RCC 7860 (cell line): Measurements from ENCODE around the gene ADTRP.

Source experiments
- DNase-seq: peaks from one replicate; pipeline ENCODE4 v3.0.0-alpha.2; 2015; ENCODE audit warnings: low spot score
- FAIRE-seq: peaks from 2 replicates; lab custom pipeline; 2012; peaks lifted over from hg19 to GRCh38; lab: Jason Lieb, UNC

Gene ADTRP

DNA sequence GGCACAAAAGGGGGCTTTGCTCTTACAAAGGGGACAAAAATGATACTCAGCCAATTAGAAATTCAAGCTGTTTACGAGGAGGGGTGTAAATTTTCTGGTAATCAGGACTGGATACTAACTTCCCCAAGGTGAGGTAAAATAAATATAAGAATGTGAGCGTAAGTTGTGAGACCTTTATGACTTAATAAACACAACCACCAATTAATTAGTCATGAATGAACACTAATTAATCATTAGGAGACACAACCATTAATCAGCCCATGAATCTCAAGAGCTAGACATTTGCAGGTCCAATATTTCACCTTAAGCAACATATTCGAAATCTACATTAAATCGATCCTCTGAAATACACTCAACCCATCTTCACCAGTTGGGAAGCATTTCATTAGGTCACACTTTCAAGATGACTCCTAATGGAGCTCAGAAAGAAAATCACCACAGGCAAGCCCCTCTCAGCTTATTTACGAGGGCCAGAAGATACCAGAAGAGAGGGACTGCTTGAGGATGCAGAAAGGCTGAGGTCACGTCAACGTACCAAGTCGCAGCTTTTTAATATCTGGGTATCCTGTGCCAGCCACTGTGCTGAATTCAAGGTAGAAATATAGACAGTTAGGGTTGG, 2.7 kb downstream of the ADTRP start:
- DNase-seq (no peak), FAIRE-seq (no peak)

DNA sequence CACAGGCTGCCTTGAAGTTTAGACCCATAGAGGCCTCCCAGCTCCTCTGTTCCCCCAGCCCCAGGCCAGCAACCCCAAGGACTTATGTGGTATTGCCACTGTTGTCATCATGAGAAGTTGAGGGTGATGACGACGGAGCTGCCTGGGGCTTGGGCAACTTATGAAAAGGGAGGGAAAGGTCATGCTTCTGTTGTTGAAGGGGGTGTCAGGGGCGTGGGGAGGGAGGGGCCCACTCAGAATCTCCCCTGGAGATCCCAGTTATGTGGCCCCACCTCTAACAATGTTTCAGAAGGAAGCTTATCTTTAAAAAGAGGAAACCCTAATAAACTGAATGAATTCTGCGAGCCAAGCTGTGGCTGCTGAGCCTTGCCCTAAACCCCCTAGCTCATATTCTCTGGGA, 4.2 kb downstream of the ADTRP start:
- FAIRE-seq, result no peak

DNA sequence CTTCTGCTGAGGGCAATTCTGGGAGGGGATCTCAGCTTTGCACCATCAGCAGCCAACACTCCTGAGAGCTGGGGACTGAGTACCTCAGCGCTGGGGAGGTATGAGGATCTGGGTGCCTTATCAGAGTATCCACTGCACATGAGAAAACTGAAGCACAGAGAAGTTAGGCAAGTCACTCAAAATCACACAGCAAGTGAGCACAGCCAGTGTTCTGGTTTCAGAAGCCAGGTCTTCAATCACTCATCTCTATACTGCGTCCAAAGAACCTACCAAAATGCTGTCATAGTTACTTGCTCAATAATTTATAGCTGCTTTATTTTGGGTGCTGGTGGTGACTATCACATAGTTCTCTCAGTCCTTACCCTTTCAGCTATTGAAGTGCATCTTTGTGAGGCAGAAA, 5.0 kb downstream of the ADTRP start:
- FAIRE-seq, result no peak
- no peak for DNase-seq

More for the DNA sequence above, 4.2 kb downstream of the ADTRP start:
- no peak for DNase-seq

DNA sequence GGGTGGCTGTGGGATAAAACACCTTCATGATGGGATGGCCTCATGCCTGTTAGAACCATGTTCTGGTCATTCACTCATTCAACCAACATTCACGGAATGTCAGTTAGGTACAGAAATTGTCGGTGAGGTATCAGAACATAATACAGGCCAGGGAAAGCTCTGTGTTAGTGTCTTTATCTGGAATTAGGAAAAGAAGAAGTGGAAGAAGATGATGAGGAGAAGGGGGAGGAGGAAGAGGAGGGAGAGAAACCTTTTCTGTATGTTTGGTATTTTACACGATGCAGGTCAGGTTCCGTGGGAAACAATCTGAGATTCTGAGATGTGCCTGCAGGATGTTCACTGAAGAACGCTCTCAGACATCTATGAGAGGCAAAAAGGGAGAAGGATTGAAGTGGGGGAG, 5.6 kb downstream of the ADTRP start:
- DNase-seq (no peak), FAIRE-seq (no peak)

DNA sequence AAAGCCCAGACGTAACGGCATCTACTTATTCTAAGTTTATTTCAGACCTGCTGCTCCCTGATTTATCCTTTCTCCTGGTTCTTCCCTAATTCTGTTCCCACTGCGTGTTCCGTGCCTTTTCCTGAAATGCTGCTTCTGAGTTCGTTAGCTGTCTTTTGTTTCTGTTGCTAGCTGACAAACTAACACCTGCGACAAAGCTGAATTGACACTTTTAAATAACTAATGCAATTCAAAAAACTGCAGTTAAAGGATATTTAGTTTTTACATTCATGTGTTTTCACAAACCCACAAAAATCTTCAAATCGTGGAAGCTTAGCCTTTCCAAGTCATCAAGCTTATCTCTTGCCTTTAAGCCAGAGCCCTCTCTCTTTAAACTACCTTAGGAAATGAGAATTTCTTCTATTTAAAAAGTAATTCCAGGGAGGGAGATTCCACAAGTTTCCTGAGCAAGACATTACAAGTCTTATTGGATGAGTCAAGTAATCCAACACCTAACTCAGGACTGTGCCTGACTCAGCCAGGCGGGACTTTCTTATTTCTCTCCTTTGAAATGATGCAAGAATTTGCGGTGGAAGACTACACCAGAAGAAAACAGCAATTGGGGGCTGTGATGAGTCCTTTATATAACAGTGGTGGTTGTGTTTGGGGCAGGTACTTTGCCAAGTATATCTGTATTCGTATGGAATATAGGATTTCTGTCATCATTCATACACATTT, 6.3 kb downstream of the ADTRP start:
- DNase-seq (peak; percentile 91), FAIRE-seq (peak; percentile 96)

DNA sequence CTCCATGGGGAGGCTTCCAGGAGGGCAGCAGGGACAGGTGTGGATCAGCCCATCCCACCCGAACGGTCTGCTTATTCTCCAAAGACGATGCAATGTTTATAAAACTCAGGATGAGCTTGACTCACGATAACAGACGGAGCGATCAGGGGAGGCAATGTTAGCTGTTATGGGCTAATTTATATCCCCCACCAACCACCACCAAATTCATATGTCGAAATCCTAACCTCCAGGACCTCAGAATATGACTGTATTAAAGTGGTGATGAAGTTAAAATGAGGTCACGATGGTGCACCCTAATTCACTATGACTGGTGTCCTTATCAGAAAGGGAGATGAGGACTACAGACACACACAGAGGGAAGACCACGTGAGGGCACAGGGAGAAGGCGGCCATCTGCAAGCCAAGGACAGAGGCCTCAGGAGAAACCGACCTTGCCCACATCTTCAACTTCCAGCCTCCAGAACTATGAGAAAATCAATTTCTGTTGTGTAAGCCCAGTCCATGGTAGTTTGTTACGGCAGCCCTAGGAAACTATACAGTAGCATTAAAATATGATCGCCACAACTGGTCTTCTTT, 7.0 kb downstream of the ADTRP start:
- no peak for FAIRE-seq
- peak; percentile 60 for DNase-seq

DNA sequence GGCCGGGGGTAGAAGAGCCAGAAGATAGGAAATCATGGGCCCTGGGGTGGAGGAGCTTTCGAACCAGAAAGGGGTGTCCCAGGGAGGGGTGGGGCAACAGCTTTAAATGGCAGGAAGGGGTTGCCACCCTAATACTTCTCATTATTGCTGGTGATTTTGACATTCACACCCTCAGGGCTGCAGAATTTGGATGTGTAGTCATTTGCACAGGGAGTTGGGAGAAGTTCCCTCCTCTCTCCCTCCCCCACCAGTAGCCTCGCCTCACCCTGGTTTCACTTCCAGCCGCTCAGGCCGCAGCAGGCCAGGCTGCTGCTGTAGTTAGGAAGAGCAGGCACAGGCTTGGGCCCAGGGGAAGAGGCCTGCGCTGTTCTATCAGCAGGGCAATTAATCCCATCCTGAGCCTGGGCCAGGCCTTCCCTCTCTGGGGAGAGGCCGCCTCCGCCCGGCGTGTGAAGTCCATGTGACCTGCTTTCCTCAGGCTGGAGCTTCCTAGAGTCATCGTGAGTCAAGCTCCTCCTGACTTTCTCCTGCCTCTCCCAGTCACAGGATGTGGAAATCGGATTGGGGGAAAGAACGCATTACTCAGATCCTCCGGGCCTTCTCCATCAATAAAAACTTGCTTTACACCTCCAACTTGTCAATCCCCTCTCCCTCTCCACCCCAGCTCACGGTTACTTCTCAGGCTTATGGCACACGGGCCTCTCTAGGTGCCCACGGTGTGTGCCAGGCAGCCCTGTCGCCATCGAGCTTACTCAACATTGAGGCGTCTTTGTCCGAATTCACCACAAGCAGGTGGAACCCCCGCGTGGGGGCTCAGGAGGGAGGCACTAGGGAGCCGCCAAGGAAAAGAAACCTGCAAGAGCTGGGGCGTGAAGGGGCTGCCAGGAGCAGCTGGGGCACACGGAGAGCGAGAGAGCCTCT, 7.8 kb downstream of the ADTRP start:
- DNase-seq, result peak; percentile 98
- FAIRE-seq, result peak; percentile 89

DNA sequence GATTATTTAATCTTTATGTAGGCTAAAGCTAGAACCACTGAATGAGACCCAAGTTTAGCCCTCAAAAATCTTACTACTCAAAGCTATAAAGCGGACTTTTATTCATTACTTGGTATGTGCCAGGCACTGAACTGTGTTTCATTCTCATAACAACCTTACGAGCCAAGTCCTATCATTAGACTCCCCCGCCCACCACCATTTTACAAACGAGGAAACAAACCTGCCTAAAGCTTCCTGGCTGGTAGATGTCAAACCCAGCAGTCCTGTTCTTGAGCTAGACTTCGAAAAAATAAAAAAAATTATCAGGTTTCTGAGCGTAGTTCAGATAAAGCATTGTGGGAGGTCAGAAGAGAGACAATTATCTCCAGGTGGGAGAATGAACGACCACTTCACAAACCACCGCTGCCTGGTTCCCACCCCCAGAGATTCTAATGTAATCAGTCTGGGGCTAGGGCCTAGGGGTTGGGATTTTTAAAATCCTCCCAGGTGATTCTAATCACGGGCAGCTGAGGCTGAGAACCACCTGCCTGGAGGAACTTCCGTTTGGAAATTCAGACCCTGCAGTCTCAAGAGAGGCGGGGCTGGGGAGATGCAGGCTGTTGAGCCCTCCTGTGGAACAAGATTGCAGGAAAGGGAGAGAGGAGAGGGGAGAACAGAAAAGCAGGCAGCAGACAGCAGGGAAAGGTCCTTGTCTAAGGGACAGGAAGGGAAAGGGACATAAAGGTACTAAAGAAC, 8.6 kb downstream of the ADTRP start:
- DNase-seq (no peak), FAIRE-seq (no peak)

DNA sequence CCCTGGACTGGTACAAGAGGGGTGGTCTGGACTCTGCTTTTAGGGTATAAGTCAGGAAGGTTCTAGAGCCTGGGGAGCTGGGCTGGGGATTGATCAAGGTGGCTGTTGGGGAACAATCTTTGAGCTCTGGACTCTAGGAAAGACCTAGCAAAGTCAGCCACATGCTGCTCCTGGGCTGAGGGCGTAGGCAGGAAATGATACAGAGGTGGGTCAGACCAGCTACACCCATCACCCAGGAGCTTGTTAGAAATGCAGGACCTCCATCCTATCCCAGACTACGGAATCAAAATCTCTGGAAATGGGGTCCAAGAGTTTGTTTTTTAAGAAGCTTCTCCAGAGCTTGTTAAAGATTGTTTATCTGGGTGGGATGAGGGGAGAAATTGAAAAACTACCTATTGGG, 9.4 kb downstream of the ADTRP start:
- DNase-seq, result peak; percentile 44
- no peak for FAIRE-seq

DNA sequence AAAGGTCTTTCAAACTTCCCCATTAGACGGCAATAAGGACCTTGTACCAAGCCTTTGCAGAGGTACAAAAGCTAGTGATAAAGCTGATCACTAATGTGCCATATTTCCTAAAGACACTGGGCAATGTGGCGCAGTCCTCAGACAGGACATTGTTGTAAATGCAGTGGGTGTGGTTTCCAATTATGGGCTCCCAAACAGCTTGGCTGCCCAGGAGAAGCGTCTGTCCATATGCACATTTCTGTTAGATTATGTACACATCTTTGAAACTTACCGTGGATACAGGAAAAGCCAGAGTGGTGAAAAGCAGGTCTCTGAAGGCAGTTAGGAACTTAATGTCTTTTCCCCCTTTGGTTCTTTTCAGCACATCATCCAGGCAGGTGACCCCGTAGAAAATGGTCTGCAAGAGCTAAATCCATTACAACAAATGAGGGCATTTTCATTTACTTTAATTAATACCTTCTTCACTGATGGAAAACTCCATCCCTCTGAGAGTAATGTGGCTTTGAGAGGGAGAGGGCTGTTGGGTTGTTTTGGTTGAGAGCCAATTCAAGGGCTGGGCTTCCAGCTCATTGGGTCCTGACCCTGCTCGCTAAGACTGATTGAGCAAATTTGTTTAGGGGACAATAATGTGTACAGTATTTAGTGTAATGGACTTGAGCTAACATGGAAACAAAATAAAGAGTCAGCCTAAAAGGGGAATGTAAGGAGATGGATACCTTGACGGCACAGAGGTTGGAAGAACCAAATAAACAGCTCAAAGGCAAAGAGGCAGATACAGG, 10.4 kb downstream of the ADTRP start:
- DNase-seq, result no peak

DNA sequence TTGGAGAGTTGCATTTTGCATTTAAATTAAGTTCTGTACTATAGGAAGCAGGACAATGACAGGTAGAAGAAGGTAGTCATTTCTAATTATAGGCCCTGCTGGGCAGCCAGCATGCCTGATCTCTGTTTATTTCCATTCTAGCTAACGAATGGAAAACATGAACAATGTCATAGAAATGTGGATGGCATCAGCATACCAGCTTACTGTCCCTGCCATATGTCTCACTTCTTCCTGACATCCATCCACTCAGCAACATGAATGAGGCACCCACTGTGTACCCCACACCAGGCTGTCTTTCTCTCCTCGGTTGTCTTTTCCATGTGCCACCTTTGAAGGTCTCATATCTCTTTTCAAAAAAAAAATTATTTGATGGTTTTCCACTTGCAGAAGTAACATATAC, 11.1 kb downstream of the ADTRP start:
- DNase-seq (no peak), FAIRE-seq (no peak)

More for the DNA sequence above, 10.4 kb downstream of the ADTRP start:
- no peak for FAIRE-seq

DNA sequence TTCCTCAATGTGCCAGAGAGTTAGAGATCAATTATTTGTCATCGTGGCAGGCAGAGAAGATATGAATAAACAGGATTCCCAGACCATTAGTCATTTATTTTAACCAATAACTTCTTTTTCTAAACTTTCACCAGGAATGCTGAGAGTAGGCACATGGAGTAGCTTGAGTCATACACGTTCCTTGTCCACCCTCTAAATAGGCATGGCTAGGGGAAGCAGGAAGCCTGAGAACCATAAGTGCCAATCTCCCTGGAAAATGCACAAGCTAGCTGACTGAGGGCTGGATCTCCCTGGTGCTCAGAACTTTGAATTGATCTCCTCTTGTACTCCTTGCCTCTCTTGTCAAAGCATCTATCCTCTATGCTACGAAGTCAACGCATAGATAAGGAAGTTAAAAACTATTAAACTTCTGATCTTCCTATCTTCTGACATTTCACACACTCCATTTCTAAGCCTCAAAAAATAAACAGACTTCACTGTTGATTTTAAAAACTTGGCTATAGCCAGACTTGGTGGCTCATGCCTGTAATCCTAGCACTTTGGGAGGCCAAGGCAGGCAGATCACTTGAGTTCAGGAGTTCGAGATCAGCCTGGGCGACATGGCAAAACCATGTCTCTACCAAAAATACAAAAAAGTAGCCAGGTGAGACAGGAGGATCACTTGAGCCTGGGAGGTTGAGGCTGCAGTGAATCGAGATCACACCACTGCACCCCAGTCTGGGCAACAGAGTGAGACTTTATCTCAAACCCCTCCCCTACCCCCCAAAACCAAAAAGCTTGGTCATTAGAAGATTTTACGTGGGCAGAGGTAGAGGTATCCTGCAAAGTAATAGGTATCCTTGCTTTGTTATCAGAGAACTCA, 11.8 kb downstream of the ADTRP start:
- DNase-seq (peak; percentile 97), FAIRE-seq (peak; percentile 95)

DNA sequence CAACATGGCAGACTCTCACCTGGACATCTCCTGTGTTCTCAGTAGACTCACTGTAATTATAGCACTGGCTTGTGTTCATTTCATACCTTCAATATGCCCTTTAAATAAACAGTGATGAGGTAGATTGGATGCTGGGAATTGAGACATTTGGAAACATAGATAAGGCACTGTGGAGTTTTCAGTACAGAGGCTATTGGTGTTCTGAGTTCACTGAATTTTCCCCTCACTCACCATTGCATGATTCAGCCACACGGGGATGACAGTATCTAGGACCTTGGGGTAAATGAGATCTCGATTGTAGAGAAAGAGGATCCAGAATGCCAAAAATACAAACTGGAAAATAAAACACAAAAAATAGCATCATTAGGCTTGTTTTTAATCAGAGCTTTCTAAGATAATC, 12.6 kb downstream of the ADTRP start:
- FAIRE-seq (no peak), DNase-seq (peak; percentile 18)

DNA sequence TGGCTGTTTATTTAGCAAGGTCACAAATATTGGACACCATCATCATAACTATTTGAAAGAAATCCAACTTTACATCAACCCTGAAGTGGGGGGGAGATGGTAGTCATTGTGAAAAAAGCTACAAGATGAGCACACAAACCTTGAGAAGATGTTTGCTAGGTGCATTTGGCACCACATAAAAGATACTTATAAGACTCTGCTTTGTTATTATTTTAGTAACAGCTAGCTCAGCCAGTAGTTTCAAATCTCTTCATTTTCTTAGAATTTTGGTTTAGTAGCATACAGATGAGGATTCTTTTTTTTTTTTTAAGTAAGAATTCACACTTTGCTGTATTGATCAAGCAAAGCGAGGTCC, 14.4 kb downstream of the ADTRP start:
- FAIRE-seq (no peak), DNase-seq (no peak)

DNA sequence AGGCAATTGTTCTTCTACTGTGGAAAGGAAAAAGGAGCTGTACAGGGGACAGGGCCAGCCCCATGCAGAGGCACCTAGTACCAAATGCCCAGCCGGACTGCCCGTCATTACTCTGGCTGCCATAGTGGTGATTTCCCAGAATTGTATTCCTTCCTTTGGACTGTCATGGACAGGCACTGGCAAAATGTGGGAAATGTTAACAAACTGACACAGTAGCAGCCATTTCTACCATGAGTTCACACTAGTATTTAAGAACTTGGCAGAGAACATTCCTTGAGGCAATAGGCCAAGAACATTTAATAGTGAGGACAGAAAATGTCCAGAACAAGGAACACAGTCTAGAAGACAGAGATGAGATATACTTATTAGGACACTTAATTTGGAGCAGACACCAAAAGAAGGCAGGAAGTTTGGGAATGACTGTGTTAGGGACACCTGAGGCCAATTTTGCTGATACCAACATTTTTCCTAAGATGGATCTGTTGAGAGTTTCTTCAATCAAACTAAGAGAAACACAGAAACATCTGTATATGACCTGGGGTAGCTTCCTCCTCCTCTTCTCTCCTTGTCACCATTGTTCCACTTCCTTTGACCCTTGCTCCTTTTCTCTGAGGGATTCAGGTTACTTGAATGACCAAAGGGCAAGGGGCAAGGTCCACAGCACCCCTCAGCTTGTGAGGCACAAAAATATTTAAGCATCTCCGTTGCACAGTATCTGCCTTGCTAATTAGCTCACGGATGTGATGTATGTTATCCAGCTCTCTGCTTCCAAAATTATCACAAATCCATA, 14.9 kb downstream of the ADTRP start:
- FAIRE-seq, result no peak
- DNase-seq, result no peak

DNA sequence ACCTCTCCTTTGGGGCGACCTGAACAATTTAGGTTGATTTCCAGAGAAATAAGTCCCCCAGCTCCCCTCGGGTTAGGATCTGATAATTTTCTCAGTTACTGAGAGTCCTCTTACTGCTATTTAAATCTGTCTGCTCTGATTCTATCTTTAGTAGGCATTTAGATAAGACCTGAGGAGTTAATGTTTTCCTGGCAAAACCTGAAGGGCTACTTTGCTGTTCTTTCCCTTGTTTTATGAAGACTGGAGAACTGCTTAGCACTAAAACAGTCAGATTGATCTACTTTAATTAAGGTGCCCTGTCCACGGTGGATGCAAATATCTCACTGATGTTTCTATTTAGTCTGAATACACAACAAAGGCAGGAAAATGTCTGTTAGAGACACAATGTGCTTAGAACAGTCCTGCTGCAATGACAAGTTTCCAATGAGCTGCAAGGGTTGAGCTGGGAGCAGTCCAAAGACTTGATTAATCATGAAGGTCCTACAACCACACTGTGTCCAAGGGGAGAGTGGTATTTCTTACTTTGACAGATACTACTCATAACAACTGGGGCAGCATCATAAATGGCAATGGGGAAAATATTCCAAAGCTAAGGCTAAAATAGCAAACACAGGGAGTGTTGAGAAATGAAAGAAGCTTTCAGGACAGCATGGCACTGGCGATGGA, 15.7 kb downstream of the ADTRP start:
- DNase-seq (no peak), FAIRE-seq (no peak)

DNA sequence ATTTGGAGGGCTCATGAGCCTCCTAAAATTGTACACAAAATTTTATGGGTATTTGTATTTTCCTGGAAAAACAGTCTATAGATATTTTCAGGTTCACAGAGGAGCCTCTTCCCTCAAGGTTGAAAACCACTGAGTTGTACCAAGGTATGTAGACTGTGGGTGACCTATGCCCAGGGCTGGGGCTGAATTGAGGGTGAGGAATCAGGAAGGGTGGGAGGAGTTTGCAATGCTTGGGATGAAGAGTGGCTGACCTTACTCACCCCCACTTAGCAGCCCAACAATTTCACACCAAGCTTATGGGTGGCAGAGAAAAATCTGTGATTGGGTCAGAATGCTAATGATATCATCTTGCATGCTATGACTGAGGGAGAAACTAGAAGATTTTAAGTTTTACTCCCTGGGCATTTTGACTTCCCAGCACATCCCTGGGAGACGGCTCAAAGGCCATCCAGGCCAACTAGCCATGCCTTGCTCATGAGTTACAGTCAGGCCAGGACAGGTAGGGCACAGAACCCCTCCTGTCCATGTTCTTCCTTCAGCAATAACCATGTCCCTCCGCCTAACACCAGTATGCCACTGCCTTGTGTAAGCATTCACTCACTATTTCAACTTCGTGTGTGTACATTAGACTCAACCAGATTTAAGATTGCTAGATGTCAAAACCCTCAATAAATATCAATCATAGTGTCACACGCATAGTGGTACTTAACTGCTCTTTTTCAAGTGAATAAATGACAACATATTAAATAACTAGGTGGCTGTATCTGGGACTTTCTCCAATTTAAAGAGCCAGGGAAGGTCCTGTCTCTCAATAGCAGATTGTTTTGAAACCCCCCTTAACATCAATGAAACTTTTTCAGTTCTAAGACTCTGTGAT, 16.6 kb downstream of the ADTRP start:
- FAIRE-seq (no peak), DNase-seq (peak; percentile 49)
